Measurements from ENCODE around the gene DDX31. TPM values are rescaled to one million over a fixed set of nuclear protein-coding genes. Genes with fewer than 3 reads are reported as not detected.

DDX31 gene
- total RNA-seq, 4 donors from 2014 or later, result 27.6 to 38.7 (median 31.8) TPM

GRCh38 chr9:132595319-132595718 lies 74.5 kb downstream of the DDX31 start:
- no peaks in the 10 kb centered on the region for H3K9me3 ChIP-seq
- peaks cover 0 to 24% of the 10 kb centered on the region in 2 donors for H3K27me3 ChIP-seq
- H3K27ac ChIP-seq, result no peak overlapping the region
- 80 to 81% methylated on average over 6 of the region's 6 CpGs for WGBS, 2 donors
- H3K4me3 ChIP-seq, result no peak overlapping the region
- H3K36me3 ChIP-seq, result peaks cover 0 to 77% (median 8%) of the 10 kb centered on the region in 3 donors
- DNase-seq (ENCODE audit: low spot score in 2 of 2), result no peak
- TF ChIP-seq POLR2A (IDR thresholded peaks at IDR 0.05), result no peak
- TF ChIP-seq EP300 (IDR thresholded peaks at IDR 0.05), result no peak
- peaks cover 0 to 9% (median 0%) of the 10 kb centered on the region in 4 donors for H3K4me1 ChIP-seq

DNA sequence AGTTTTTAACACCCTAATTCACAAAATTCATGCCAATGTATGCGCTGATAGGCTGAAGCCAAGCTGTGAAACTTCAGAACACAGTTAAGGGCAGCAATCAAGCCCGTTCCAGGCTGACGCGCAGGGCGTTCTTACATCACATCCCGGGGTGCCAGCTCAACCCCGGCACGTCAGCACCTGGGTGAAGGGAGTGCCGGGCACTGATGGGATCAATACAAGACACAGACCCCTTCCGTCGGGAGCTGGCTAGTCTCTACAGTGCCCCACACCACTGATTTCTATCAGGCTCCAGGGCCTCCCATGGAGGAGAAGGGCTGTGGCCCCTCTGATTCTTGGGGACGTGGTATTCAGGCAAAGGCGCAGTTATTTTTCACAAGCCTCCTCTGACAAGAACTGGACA lies 75.4 kb downstream of the DDX31 start:
- Histone ChIP-seq H3K27me3 (peaks cover 0 to 33% of the 10 kb centered on the region in 2 donors), H3K4me3 (no peak overlapping the region), H3K27ac (no peak overlapping the region), H3K9me3 (no peaks in the 10 kb centered on the region), H3K4me1 (peaks cover 0 to 18% (median 0%) of the 10 kb centered on the region in 4 donors), H3K36me3 (peaks cover 0 to 68% (median 8%) of the 10 kb centered on the region in 3 donors)
- WGBS, 2 donors, result 87% methylated on average over 13 of the region's 13 CpGs
- TF ChIP-seq POLR2A (IDR thresholded peaks at IDR 0.05) (no peak), EP300 (IDR thresholded peaks at IDR 0.05) (no peak)
- TF ChIP-seq, protein P1, sequence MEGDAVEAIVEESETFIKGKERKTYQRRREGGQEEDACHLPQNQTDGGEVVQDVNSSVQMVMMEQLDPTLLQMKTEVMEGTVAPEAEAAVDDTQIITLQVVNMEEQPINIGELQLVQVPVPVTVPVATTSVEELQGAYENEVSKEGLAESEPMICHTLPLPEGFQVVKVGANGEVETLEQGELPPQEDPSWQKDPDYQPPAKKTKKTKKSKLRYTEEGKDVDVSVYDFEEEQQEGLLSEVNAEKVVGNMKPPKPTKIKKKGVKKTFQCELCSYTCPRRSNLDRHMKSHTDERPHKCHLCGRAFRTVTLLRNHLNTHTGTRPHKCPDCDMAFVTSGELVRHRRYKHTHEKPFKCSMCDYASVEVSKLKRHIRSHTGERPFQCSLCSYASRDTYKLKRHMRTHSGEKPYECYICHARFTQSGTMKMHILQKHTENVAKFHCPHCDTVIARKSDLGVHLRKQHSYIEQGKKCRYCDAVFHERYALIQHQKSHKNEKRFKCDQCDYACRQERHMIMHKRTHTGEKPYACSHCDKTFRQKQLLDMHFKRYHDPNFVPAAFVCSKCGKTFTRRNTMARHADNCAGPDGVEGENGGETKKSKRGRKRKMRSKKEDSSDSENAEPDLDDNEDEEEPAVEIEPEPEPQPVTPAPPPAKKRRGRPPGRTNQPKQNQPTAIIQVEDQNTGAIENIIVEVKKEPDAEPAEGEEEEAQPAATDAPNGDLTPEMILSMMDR (IDR thresholded peaks at IDR 0.05), result no peak
- DNase-seq (ENCODE audit: low spot score in 2 of 2), result no peak

DNA sequence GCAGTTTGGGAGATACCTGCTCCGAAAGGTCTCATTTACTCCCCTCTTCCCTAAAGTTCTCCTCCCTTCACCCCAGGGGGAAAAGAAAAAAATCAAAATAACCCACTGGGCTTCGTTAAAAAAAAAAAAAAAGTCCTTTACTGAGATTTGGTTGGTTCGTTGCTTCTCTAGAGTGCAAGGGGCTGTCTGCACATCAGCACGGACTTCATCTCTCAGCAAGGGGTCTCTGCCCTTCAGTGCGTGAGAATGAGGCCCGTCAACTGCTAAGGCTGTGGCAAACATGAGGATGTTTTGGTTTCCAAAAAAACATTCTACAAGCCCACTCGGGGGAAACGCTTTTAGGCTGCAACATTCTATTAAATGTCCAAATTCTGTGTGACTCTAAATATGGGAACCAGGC lies 77.3 kb downstream of the DDX31 start:
- TF ChIP-seq, protein P1 (IDR thresholded peaks at IDR 0.05), result no peak
- no peak for TF ChIP-seq EP300 (IDR thresholded peaks at IDR 0.05)
- TF ChIP-seq POLR2A (IDR thresholded peaks at IDR 0.05), result no peak
- H3K36me3 ChIP-seq, result peaks cover 0 to 48% (median 8%) of the 10 kb centered on the region in 3 donors
- H3K4me3 ChIP-seq, result no peak overlapping the region
- H3K27me3 ChIP-seq, result peaks cover 0 to 53% of the 10 kb centered on the region in 2 donors
- H3K9me3 ChIP-seq, result no peaks in the 10 kb centered on the region
- H3K27ac ChIP-seq, result no peak overlapping the region
- peaks cover 0 to 26% (median 0%) of the 10 kb centered on the region in 4 donors for H3K4me1 ChIP-seq
- no peak for DNase-seq (ENCODE audit: low spot score in 2 of 2)
- WGBS, 2 donors, result 71 to 77% methylated on average over 8 of the region's 8 CpGs

- no peak for DNase-seq (ENCODE audit: low spot score in 2 of 2)
- WGBS, 2 donors, result 47 to 56% methylated on average over 9 of the region's 9 CpGs
- H3K4me1 ChIP-seq, result peaks cover 0 to 32% (median 1%) of the 10 kb centered on the region in 4 donors
- no peak overlapping the region for H3K27ac ChIP-seq
- TF ChIP-seq, protein P1 (IDR thresholded peaks at IDR 0.05), result no peak
- TF ChIP-seq EP300 (IDR thresholded peaks at IDR 0.05), result no peak
- no peak for TF ChIP-seq POLR2A (IDR thresholded peaks at IDR 0.05)
- H3K4me3 ChIP-seq, result no peak overlapping the region
- H3K27me3 ChIP-seq, result peaks cover 0 to 59% of the 10 kb centered on the region in 2 donors
- peaks cover 0 to 42% (median 8%) of the 10 kb centered on the region in 3 donors for H3K36me3 ChIP-seq
- H3K9me3 ChIP-seq, result no peaks in the 10 kb centered on the region
Observed at GRCh38 chr9:132591751-132592314, 78.0 kb downstream of the DDX31 start.

GRCh38 chr9:132591244-132591643 lies 78.5 kb downstream of the DDX31 start:
- TF ChIP-seq POLR2A (IDR thresholded peaks at IDR 0.05), result no peak
- TF ChIP-seq, protein P1 (IDR thresholded peaks at IDR 0.05), result no peak
- TF ChIP-seq EP300 (IDR thresholded peaks at IDR 0.05), result no peak
- Histone ChIP-seq H3K9me3 (no peaks in the 10 kb centered on the region), H3K27ac (no peak overlapping the region), H3K4me1 (peaks cover 0 to 33% (median 2%) of the 10 kb centered on the region in 4 donors), H3K4me3 (no peak overlapping the region), H3K36me3 (peaks cover 0 to 36% (median 8%) of the 10 kb centered on the region in 3 donors), H3K27me3 (peaks cover 0 to 65% of the 10 kb centered on the region in 2 donors)
- WGBS, 2 donors, result 12 to 26% methylated on average over 5 to 6 of the region's 6 CpGs
- no peak for DNase-seq (ENCODE audit: low spot score in 2 of 2)
